ENCODE data around the gene SGPP1.

DNA sequence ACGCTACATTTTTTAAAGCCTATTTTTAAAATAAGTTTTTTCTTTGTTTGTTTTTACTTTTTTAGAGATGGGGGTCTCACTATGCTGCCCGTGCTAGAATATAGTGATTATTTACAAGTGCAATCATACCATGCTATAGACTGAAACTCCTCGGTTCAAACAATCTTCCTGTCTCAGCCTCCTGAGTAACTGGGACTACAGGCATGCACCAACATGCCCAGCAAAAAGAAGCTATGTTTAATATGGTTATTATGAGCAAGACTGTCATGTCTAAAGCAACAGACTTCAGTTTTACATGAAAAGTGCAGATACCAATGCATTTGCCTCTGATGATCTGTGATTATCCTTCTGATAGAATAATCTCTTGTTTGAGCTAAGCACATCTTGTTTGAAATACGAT, 45.6 kb upstream of the SGPP1 start:
- TF ChIP-seq, protein P1, sequence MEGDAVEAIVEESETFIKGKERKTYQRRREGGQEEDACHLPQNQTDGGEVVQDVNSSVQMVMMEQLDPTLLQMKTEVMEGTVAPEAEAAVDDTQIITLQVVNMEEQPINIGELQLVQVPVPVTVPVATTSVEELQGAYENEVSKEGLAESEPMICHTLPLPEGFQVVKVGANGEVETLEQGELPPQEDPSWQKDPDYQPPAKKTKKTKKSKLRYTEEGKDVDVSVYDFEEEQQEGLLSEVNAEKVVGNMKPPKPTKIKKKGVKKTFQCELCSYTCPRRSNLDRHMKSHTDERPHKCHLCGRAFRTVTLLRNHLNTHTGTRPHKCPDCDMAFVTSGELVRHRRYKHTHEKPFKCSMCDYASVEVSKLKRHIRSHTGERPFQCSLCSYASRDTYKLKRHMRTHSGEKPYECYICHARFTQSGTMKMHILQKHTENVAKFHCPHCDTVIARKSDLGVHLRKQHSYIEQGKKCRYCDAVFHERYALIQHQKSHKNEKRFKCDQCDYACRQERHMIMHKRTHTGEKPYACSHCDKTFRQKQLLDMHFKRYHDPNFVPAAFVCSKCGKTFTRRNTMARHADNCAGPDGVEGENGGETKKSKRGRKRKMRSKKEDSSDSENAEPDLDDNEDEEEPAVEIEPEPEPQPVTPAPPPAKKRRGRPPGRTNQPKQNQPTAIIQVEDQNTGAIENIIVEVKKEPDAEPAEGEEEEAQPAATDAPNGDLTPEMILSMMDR (IDR thresholded peaks at IDR 0.05; ENCODE audit: control extremely low read depth in 1 of 3, insufficient read depth in 1 of 3, low read depth in 1 of 3, low read length in 3 of 3), result no peak
- TF ChIP-seq POLR2A (IDR thresholded peaks at IDR 0.05; ENCODE audit: control extremely low read depth in 1 of 2, low read depth in 2 of 2, low read length in 2 of 2) (no peak), POLR2AphosphoS5 (IDR thresholded peaks at IDR 0.05; ENCODE audit: low read depth, low read length) (no peak)
